ENCODE measurements around the gene CDC37. TPM values are rescaled to one million over a fixed set of nuclear protein-coding genes. Genes with fewer than 3 reads are reported as not detected.
A peak's percentile ranks its signal among the peaks of the same experiment; 100 is the strongest.

Gene CDC37
- 100 to 1,000 TPM; 264 to 288 TPM for total RNA-seq

GRCh38 chr19:10403137-10404021 is at the start of gene CDC37:
TSS of gene CDC37 (minus strand) at chr19:10403542. CDS start at chr19:10403479, 63 bp downstream.
- Mint-ChIP-seq H3K27me3 (ENCODE audit: low read depth) (no peaks in the 10 kb centered on the region), H3K4me1 (ENCODE audit: low read depth) (peaks cover 70% of the 10 kb centered on the region), H3K9me3 (ENCODE audit: insufficient read depth) (no peaks in the 10 kb centered on the region), H3K36me3 (ENCODE audit: low read depth) (peaks cover 36% of the 10 kb centered on the region), H3K27ac (peak within 1 kb of the TSS; percentile 95), H3K4me3 (peak within 1 kb of the TSS; percentile 94)
- CTCF ChIA-PET = interaction anchor here (0.6 to 24.9 kb wide), 19 partner anchors 12 to 242 kb away, joined by 3 to 1132 read pairs (median 4); partner anchors contain the start of genes ICAM1, PDE4A and TYK2
- peak; percentile 71 for ATAC-seq
- peak; percentile 98 for DNase-seq
- POLR2A ChIA-PET = interaction anchor here (0.6 to 8.8 kb wide), 13 partner anchors 9 to 686 kb away, joined by 3 to 239 read pairs (median 5); partner anchors contain the start of genes ICAM1, KRI1, LDLR and PDE4A

GRCh38 chr19:10450853-10451609 is 47.7 kb upstream of the CDC37 start:
- H3K4me3 Mint-ChIP-seq = no peak overlapping the region
- ChIA-PET CTCF (interaction anchor here (1.0 kb wide), 1 partner anchor 28 kb away, joined by 3 read pairs; no protein-coding TSS in a partner anchor), POLR2A (no interaction called here)
- peaks cover 43% of the 10 kb centered on the region for H3K36me3 Mint-ChIP-seq (ENCODE audit: low read depth)
- peak overlapping the region; percentile 7 for H3K27ac Mint-ChIP-seq
- H3K9me3 Mint-ChIP-seq (ENCODE audit: insufficient read depth) = no peaks in the 10 kb centered on the region
- H3K27me3 Mint-ChIP-seq (ENCODE audit: low read depth) = no peaks in the 10 kb centered on the region
- peaks cover 28% of the 10 kb centered on the region for H3K4me1 Mint-ChIP-seq (ENCODE audit: low read depth)
- DNase-seq (no peak), ATAC-seq (peak; percentile 54)

- Mint-ChIP-seq H3K4me1 (ENCODE audit: low read depth) (peaks cover 29% of the 10 kb centered on the region), H3K9me3 (ENCODE audit: insufficient read depth) (no peaks in the 10 kb centered on the region), H3K36me3 (ENCODE audit: low read depth) (peaks cover 40% of the 10 kb centered on the region), H3K4me3 (no peak overlapping the region), H3K27ac (no peak overlapping the region), H3K27me3 (ENCODE audit: low read depth) (no peaks in the 10 kb centered on the region)
- POLR2A ChIA-PET = no interaction called here
- CTCF ChIA-PET = interaction anchor here (0.9 kb wide), 1 partner anchor 29 kb away, joined by 4 read pairs; no protein-coding TSS in a partner anchor
- DNase-seq = no peak
- ATAC-seq = no peak
Observed at GRCh38 chr19:10450191-10450852, 47.0 kb upstream of the CDC37 start.

DNA sequence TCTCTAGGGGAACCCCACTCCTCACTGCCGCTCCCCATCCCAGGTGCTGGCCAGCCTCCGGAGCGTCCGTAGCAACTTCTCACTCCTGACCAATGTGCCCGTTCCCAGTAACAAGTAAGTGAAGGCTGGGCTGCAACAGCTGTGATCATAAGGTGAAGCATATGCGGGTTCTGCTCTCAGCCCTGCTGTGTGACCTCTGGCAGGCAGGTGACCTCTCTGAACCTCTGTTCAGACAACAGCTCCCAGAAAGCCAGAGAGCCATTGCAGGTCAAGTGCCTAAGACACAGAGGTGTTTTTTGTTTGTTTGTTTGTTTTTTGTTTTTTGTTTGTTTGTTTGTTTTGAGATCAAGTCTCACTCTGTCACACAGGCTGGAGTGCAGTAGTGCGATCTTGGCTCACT is 45.7 kb upstream of the CDC37 start:
- Mint-ChIP-seq H3K9me3 (ENCODE audit: insufficient read depth) (no peaks in the 10 kb centered on the region), H3K27me3 (ENCODE audit: low read depth) (no peaks in the 10 kb centered on the region), H3K4me1 (ENCODE audit: low read depth) (peaks cover 29% of the 10 kb centered on the region), H3K27ac (peak overlapping the region; percentile 41), H3K4me3 (no peak overlapping the region), H3K36me3 (ENCODE audit: low read depth) (peaks cover 44% of the 10 kb centered on the region)
- CTCF ChIA-PET = no interaction called here
- ATAC-seq = no peak
- DNase-seq = no peak
- POLR2A ChIA-PET = no interaction called here

GRCh38 chr19:10442698-10443097 is 39.4 kb upstream of the CDC37 start:
- ChIA-PET POLR2A (interaction anchor here (0.6 kb wide), 1 partner anchor 31 kb away, joined by 3 read pairs; no protein-coding TSS in a partner anchor), CTCF (no interaction called here)
- Mint-ChIP-seq H3K27me3 (ENCODE audit: low read depth) (no peaks in the 10 kb centered on the region), H3K36me3 (ENCODE audit: low read depth) (peaks cover 19% of the 10 kb centered on the region), H3K9me3 (ENCODE audit: insufficient read depth) (no peaks in the 10 kb centered on the region), H3K4me1 (ENCODE audit: low read depth) (peaks cover 9% of the 10 kb centered on the region), H3K27ac (no peak overlapping the region), H3K4me3 (no peak overlapping the region)
- DNase-seq = no peak
- no peak for ATAC-seq

DNA sequence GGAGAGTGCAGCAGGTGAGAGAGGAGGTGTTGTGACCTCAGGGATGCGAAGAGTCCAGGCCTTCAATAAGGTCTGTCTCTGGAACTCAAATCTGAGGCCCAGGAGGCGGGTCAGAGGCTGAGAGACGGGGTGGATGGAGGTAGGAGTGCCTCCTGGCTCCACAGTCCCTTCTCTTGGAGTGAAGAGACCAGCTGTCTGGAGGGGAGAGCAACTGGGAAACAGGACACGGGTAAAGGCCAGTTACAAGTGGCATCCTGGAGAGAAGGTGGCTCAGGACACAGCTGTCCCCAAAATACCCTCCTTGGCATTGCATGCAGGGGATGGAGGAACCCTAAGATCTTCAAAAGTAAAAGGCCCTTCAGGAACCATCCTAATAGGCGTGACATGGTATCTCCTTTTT is 36.2 kb upstream of the CDC37 start:
- peaks cover 21% of the 10 kb centered on the region for H3K4me1 Mint-ChIP-seq (ENCODE audit: low read depth)
- ChIA-PET POLR2A (no interaction called here), CTCF (no interaction called here)
- no peaks in the 10 kb centered on the region for H3K27me3 Mint-ChIP-seq (ENCODE audit: low read depth)
- H3K36me3 Mint-ChIP-seq (ENCODE audit: low read depth) = peaks cover 8% of the 10 kb centered on the region
- DNase-seq (no peak), ATAC-seq (no peak)
- H3K4me3 Mint-ChIP-seq = no peak overlapping the region
- H3K27ac Mint-ChIP-seq = no peak overlapping the region
- no peaks in the 10 kb centered on the region for H3K9me3 Mint-ChIP-seq (ENCODE audit: insufficient read depth)

DNA sequence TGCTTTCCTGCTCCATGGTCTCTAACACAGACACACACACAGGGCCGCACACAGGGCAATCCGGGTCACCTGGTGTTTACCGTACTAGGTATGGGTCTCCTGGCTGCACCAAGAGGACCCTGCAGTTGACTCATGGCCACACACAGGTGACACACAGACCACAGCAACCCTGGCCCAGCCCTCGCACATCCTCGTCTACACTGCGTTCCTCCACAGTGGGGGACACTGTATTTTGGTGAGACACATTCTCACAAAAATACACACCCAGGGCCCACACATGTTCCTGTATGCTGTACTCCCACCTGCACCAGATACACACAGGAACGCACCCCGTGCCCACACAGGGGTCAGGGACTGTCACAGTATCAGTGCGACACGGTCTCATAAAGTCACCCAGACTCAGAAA is 29.8 kb upstream of the CDC37 start:
- ATAC-seq = no peak
- peaks cover 68% of the 10 kb centered on the region for H3K4me1 Mint-ChIP-seq (ENCODE audit: low read depth)

GRCh38 chr19:10432736-10433130 is 29.4 kb upstream of the CDC37 start:
- CTCF ChIA-PET = interaction anchor here (2.1 to 27.0 kb wide), 2 partner anchors 23 to 46 kb away, joined by 4 to 1132 read pairs; partner anchors contain the start of genes CDC37 and PDE4A
- ATAC-seq (no peak), DNase-seq (no peak)
- Mint-ChIP-seq H3K36me3 (ENCODE audit: low read depth) (peaks cover 31% of the 10 kb centered on the region), H3K4me3 (peak overlapping the region; percentile 43), H3K4me1 (ENCODE audit: low read depth) (peaks cover 72% of the 10 kb centered on the region), H3K27ac (no peak overlapping the region), H3K9me3 (ENCODE audit: insufficient read depth) (no peaks in the 10 kb centered on the region), H3K27me3 (ENCODE audit: low read depth) (peaks cover 2% of the 10 kb centered on the region)
- POLR2A ChIA-PET = interaction anchor here (1.4 kb wide), 1 partner anchor 11 kb away, joined by 4 read pairs; no protein-coding TSS in a partner anchor

More for the DNA sequence above, 29.8 kb upstream of the CDC37 start:
- H3K27me3 Mint-ChIP-seq (ENCODE audit: low read depth) = peaks cover under 1% of the 10 kb centered on the region
- H3K9me3 Mint-ChIP-seq (ENCODE audit: insufficient read depth) = no peaks in the 10 kb centered on the region
- CTCF ChIA-PET = interaction anchor here (2.1 to 27.0 kb wide), 2 partner anchors 23 to 46 kb away, joined by 4 to 1132 read pairs; partner anchors contain the start of genes CDC37 and PDE4A
- no peak overlapping the region for H3K4me3 Mint-ChIP-seq
- H3K27ac Mint-ChIP-seq = peak overlapping the region; percentile 50
- H3K36me3 Mint-ChIP-seq (ENCODE audit: low read depth) = peaks cover 28% of the 10 kb centered on the region
- POLR2A ChIA-PET = no interaction called here
- DNase-seq = no peak

GRCh38 chr19:10431943-10432735 is 28.8 kb upstream of the CDC37 start:
- Mint-ChIP-seq H3K27me3 (ENCODE audit: low read depth) (peaks cover 2% of the 10 kb centered on the region), H3K36me3 (ENCODE audit: low read depth) (peaks cover 35% of the 10 kb centered on the region), H3K4me1 (ENCODE audit: low read depth) (peaks cover 78% of the 10 kb centered on the region), H3K9me3 (ENCODE audit: insufficient read depth) (no peaks in the 10 kb centered on the region), H3K27ac (peak overlapping the region; percentile 95), H3K4me3 (peak overlapping the region; percentile 84)
- peak; percentile 73 for DNase-seq
- peak; percentile 46 for ATAC-seq
- CTCF ChIA-PET = interaction anchor here (1.2 to 27.0 kb wide), 3 partner anchors 22 to 47 kb away, joined by 4 to 1132 read pairs (median 5); partner anchors contain the start of genes CDC37 and PDE4A
- POLR2A ChIA-PET = interaction anchor here (1.4 kb wide), 1 partner anchor 11 kb away, joined by 4 read pairs; no protein-coding TSS in a partner anchor

- POLR2A ChIA-PET = interaction anchor here (1.4 kb wide), 1 partner anchor 10 kb away, joined by 4 read pairs; no protein-coding TSS in a partner anchor
- peak overlapping the region; percentile 95 for H3K27ac Mint-ChIP-seq
- peak; percentile 74 for DNase-seq
- peaks cover 2% of the 10 kb centered on the region for H3K27me3 Mint-ChIP-seq (ENCODE audit: low read depth)
- peak overlapping the region; percentile 84 for H3K4me3 Mint-ChIP-seq
- H3K36me3 Mint-ChIP-seq (ENCODE audit: low read depth) = peaks cover 37% of the 10 kb centered on the region
- peaks cover 84% of the 10 kb centered on the region for H3K4me1 Mint-ChIP-seq (ENCODE audit: low read depth)
- CTCF ChIA-PET = interaction anchor here (1.2 to 27.0 kb wide), 2 partner anchors 22 to 43 kb away, joined by 5 to 1132 read pairs; partner anchors contain the start of genes CDC37 and PDE4A
- ATAC-seq = peak; percentile 16
- no peaks in the 10 kb centered on the region for H3K9me3 Mint-ChIP-seq (ENCODE audit: insufficient read depth)
Observed at GRCh38 chr19:10431254-10431942, 28.1 kb upstream of the CDC37 start.
